ENCODE measurements around the gene IGFLR1.

GRCh38 chr19:35782589-35782988 is 40.3 kb upstream of the IGFLR1 start:
- no peak for TF ChIP-seq POLR2A (IDR thresholded peaks at IDR 0.05)
- no peak for TF ChIP-seq CTCF (IDR thresholded peaks at IDR 0.05 in 4 of 5, conservative IDR thresholded peaks at IDR 0.05 in 1 of 5)
